HEK293 (cell line): ENCODE measurements around the gene CD2BP2.

Experiments used
- CTCF ChIA-PET: fragments of 350-600 bp; formaldehyde crosslinking; extraction: SDS; loops from one replicate; lab custom pipeline; 2021; ENCODE audit warnings: antibody characterized with exemption; lab: Yijun Ruan, JAX
- POLR2A ChIA-PET: fragments of 300-600 bp; formaldehyde crosslinking; extraction: SDS; loops from one replicate; lab custom pipeline; 2020; ENCODE audit warnings: antibody characterized with exemption, inconsistent platforms; lab: Yijun Ruan, JAX
- H3K27ac ChIP-seq: fragments of 200-500 bp; sonication (Bioruptor generic); 2 replicates; pipeline ENCODE4 v1.5.1; 2014; ENCODE audit warnings: low read depth, low read length, control low read depth, inconsistent platforms; ENCODE audit errors: extremely low read depth
- H3K36me3 ChIP-seq, 2 experiments: fragments of 200-500 bp in 1 of 2; sonication (Bioruptor generic) in 1 of 2; 1 replicate in 1 of 2; 2 replicates in 1 of 2; pipeline ENCODE4 v1.5.1; 2014 to 2017; ENCODE audit warnings: inconsistent platforms in 2 of 2, low read length in 2 of 2; ENCODE audit not compliant: control insufficient read depth in 2 of 2, insufficient read depth in 1 of 2
- H3K4me1 ChIP-seq: fragments of 200-500 bp; sonication (Bioruptor generic); 2 replicates; pipeline ENCODE4 v1.5.1; 2014; ENCODE audit warnings: mild to moderate bottlenecking, low read length, inconsistent platforms; ENCODE audit not compliant: control insufficient read depth, insufficient read depth
- H3K4me3 ChIP-seq: 2 replicates; pipeline ENCODE4 v1.5.1; 2011; ENCODE audit warnings: low read depth, mild to moderate bottlenecking, control low read depth, low read length, moderate library complexity
- H3K9me3 ChIP-seq: fragments of 200-500 bp; sonication (Bioruptor generic); 2 replicates; pipeline ENCODE4 v1.5.1; 2014; ENCODE audit warnings: low read depth, low read length, inconsistent platforms; ENCODE audit not compliant: control insufficient read depth, insufficient read depth
- BCL11B ChIP-seq: fragments of 450-650 bp; formaldehyde crosslinking; IDR thresholded peaks from 2 replicates; pipeline ENCODE4 v1.5.1; 2016; ENCODE audit warnings: low read depth, missing biosample characterization, missing genetic modification characterization
- KLF16 ChIP-seq: fragments of 450-650 bp; formaldehyde crosslinking; IDR thresholded peaks from 2 replicates; pipeline ENCODE4 v1.5.1; 2017; ENCODE audit warnings: missing biosample characterization, missing genetic modification characterization
- PATZ1 ChIP-seq: fragments of 450-650 bp; formaldehyde crosslinking; IDR thresholded peaks from 2 replicates; pipeline ENCODE4 v1.5.1; 2016; ENCODE audit warnings: missing biosample characterization, missing genetic modification characterization
- PRDM10 ChIP-seq: fragments of 450-650 bp; formaldehyde crosslinking; IDR thresholded peaks from 2 replicates; pipeline ENCODE4 v1.5.1; 2016; ENCODE audit warnings: missing biosample characterization, missing genetic modification characterization
- PRDM4 ChIP-seq: fragments of 450-650 bp; formaldehyde crosslinking; IDR thresholded peaks from 2 replicates; pipeline ENCODE4 v1.5.1; 2017; ENCODE audit warnings: missing biosample characterization, missing genetic modification characterization
- SCRT2 ChIP-seq: fragments of 450-650 bp; formaldehyde crosslinking; IDR thresholded peaks from 2 replicates; pipeline ENCODE4 v1.5.1; 2016; ENCODE audit warnings: missing biosample characterization, missing genetic modification characterization
- ZBTB17 ChIP-seq: fragments of 450-650 bp; formaldehyde crosslinking; IDR thresholded peaks from 2 replicates; pipeline ENCODE4 v1.5.1; 2016; ENCODE audit warnings: missing biosample characterization, missing genetic modification characterization
- ZNF121 ChIP-seq: fragments of 450-650 bp; formaldehyde crosslinking; IDR thresholded peaks from 2 replicates; pipeline ENCODE4 v1.5.1; 2016; ENCODE audit warnings: missing biosample characterization, missing genetic modification characterization
- ZNF184 ChIP-seq: fragments of 450-650 bp; IDR thresholded peaks from 2 replicates; pipeline ENCODE4 v1.5.1; 2018; ENCODE audit warnings: missing biosample characterization, mild to moderate bottlenecking, missing genetic modification characterization
- ZNF585B ChIP-seq: fragments of 450-650 bp; formaldehyde crosslinking; IDR thresholded peaks from 2 replicates; pipeline ENCODE4 v1.5.1; 2016; ENCODE audit warnings: missing biosample characterization, missing genetic modification characterization
- ZNF843 ChIP-seq: fragments of 450-650 bp; formaldehyde crosslinking; IDR thresholded peaks from 2 replicates; pipeline ENCODE4 v1.5.1; 2016; ENCODE audit warnings: missing biosample characterization, missing genetic modification characterization

CD2BP2 gene

GRCh38 chr16:30350134-30350871 is 4.8 kb downstream of the CD2BP2 start:
- Histone ChIP-seq H3K36me3 (peaks cover 5 to 45% of the 10 kb centered on the region in 2 experiments; a peak in 2 of 3 replicates), H3K4me1 (no peaks in the 10 kb centered on the region), H3K27ac (no peak overlapping the region), H3K4me3 (no peak overlapping the region), H3K9me3 (no peaks in the 10 kb centered on the region)
- TF ChIP-seq ZNF184 (tag by site-specific recombination) (no peak), ZNF585B (peak; percentile 61), SCRT2 (tag by site-specific recombination) (peak; percentile 36; the same call in 1 of the 2 replicates), ZNF121 (tag by site-specific recombination) (peak; percentile 96), PRDM10 (tag by site-specific recombination) (0 out of 2 replicates have a peak, but pooled peaks have one; percentile 12), BCL11B (tag by site-specific recombination) (no peak)
- CTCF ChIA-PET = interaction anchor here (1.1 kb wide), 1 partner anchor 52 kb away, joined by 3 read pairs; no protein-coding TSS in a partner anchor
- POLR2A ChIA-PET = interaction anchor here (0.6 to 0.7 kb wide), 2 partner anchors 703 to 1858 kb away, joined by 3 to 7 read pairs; no protein-coding TSS in a partner anchor

GRCh38 chr16:30349675-30350074 is 5.4 kb downstream of the CD2BP2 start:
- no peaks in the 10 kb centered on the region for H3K4me1 ChIP-seq
- no peak overlapping the region for H3K4me3 ChIP-seq
- POLR2A ChIA-PET = interaction anchor here (0.7 kb wide), 1 partner anchor 703 kb away, joined by 7 read pairs; no protein-coding TSS in a partner anchor
- peaks cover 5 to 45% of the 10 kb centered on the region in 2 experiments; a peak in 2 of 3 replicates for H3K36me3 ChIP-seq
- no peaks in the 10 kb centered on the region for H3K9me3 ChIP-seq
- TF ChIP-seq ZBTB17 (tag by site-specific recombination) = peak; percentile 31; the same call in 1 of the 2 replicates
- no peak for TF ChIP-seq KLF16 (tag by site-specific recombination)
- peak; percentile 36; the same call in 1 of the 2 replicates for TF ChIP-seq PATZ1 (tag by site-specific recombination)
- no peak overlapping the region for H3K27ac ChIP-seq
- CTCF ChIA-PET = interaction anchor here (1.1 kb wide), 2 partner anchors 53 to 60 kb away, joined by 3 read pairs; no protein-coding TSS in a partner anchor

- ChIA-PET CTCF (interaction anchor here (1.1 kb wide), 1 partner anchor 61 kb away, joined by 3 read pairs; no protein-coding TSS in a partner anchor), POLR2A (no interaction called here)
- Histone ChIP-seq H3K9me3 (no peaks in the 10 kb centered on the region), H3K4me3 (no peak overlapping the region), H3K4me1 (no peaks in the 10 kb centered on the region), H3K36me3 (peaks cover 5 to 43% of the 10 kb centered on the region in 2 experiments; a peak in 2 of 3 replicates), H3K27ac (no peak overlapping the region)
- peak; percentile 83 for TF ChIP-seq PRDM4 (tag by site-specific recombination)
- no peak for TF ChIP-seq ZNF843
These were observed 6.2 kb downstream of the CD2BP2 start for GRCh38 chr16:30348929-30349328.
